ENCODE data around the gene MYOZ2.

The MYOZ2 gene

GRCh38 chr4:119204916-119205315 lies 69.3 kb downstream of the MYOZ2 start:
- TF ChIP-seq ZNF274 (IDR thresholded peaks at IDR 0.05; ENCODE audit: low read depth, low read length) (no peak), SUZ12 (IDR thresholded peaks at IDR 0.05; ENCODE audit: extremely low read depth, insufficient read depth, insufficient read length) (no peak), YY1 (IDR thresholded peaks at IDR 0.05; ENCODE audit: insufficient read depth, insufficient read length) (no peak)
- Histone ChIP-seq H3K9me3 (ENCODE audit: insufficient read depth, low read length) (no peaks in the 10 kb centered on the region), H3K27me3 (ENCODE audit: insufficient read depth, insufficient read length) (no peaks in the 10 kb centered on the region), H3K4me1 (ENCODE audit: insufficient read depth, insufficient read length) (no peaks in the 10 kb centered on the region), H3K36me3 (ENCODE audit: insufficient read depth, insufficient read length, low read length) (no peaks in the 10 kb centered on the region), H3K9ac (ENCODE audit: insufficient read length, low read depth) (no peak overlapping the region), H3K4me3 (ENCODE audit: insufficient read length, low read depth) (no peak overlapping the region)
- no peak for DNase-seq (ENCODE audit: low read depth, low spot score)

DNA sequence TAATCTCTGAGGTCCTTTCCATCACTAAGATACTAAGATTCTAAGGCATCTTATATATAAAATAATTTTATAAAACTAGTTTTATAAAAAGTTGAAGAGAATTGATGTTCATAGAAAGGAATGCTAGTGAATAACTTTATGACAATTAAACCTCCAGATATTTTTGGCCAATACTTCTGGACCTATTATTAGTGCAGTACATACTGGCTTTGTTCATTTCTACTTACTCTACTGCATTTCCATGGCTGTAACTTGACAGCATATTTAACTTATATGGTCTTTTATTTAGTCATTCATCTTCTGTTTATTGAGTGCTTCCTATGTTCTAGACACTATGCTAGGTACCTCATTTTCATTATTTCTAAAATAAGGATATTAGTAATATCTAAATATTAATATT lies 70.1 kb downstream of the MYOZ2 start:
- no peak for DNase-seq (ENCODE audit: low read depth, low spot score)
- H3K27me3 ChIP-seq (ENCODE audit: insufficient read depth, insufficient read length): no peaks in the 10 kb centered on the region
- H3K4me1 ChIP-seq (ENCODE audit: insufficient read depth, insufficient read length): no peaks in the 10 kb centered on the region
- H3K9ac ChIP-seq (ENCODE audit: insufficient read length, low read depth): no peak overlapping the region
- H3K4me3 ChIP-seq (ENCODE audit: insufficient read length, low read depth): no peak overlapping the region
- no peaks in the 10 kb centered on the region for H3K36me3 ChIP-seq (ENCODE audit: insufficient read depth, insufficient read length, low read length)
- no peaks in the 10 kb centered on the region for H3K9me3 ChIP-seq (ENCODE audit: insufficient read depth, low read length)
- no peak for TF ChIP-seq YY1 (IDR thresholded peaks at IDR 0.05; ENCODE audit: insufficient read depth, insufficient read length)
- no peak for TF ChIP-seq SUZ12 (IDR thresholded peaks at IDR 0.05; ENCODE audit: extremely low read depth, insufficient read depth, insufficient read length)
- no peak for TF ChIP-seq ZNF274 (IDR thresholded peaks at IDR 0.05; ENCODE audit: low read depth, low read length)

DNA sequence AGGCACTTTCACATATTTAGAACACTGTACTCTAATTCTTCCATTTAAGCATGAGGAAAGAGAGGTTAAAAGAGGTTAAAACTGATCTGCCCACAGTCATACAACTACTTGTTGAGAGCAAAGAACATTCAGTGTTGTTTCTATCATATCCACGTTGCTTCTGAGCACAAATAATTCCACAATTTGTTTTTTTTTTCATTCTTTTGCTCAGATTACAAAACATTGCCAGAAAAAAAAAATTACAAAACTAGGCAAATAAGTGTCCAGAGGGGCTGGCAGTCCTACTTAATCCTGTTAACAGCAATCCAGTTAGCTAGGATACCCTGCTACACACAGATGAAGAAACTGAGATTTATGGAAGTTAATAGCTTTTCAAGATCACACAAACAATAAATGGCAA lies 70.5 kb downstream of the MYOZ2 start:
- no peak for DNase-seq (ENCODE audit: low read depth, low spot score)
- Histone ChIP-seq H3K9me3 (ENCODE audit: insufficient read depth, low read length) (no peaks in the 10 kb centered on the region), H3K4me3 (ENCODE audit: insufficient read length, low read depth) (no peak overlapping the region), H3K36me3 (ENCODE audit: insufficient read depth, insufficient read length, low read length) (no peaks in the 10 kb centered on the region), H3K27me3 (ENCODE audit: insufficient read depth, insufficient read length) (no peaks in the 10 kb centered on the region), H3K4me1 (ENCODE audit: insufficient read depth, insufficient read length) (no peaks in the 10 kb centered on the region), H3K9ac (ENCODE audit: insufficient read length, low read depth) (no peak overlapping the region)
- no peak for TF ChIP-seq YY1 (IDR thresholded peaks at IDR 0.05; ENCODE audit: insufficient read depth, insufficient read length)
- TF ChIP-seq ZNF274 (IDR thresholded peaks at IDR 0.05; ENCODE audit: low read depth, low read length): no peak
- no peak for TF ChIP-seq SUZ12 (IDR thresholded peaks at IDR 0.05; ENCODE audit: extremely low read depth, insufficient read depth, insufficient read length)

GRCh38 chr4:119207051-119207450 lies 71.4 kb downstream of the MYOZ2 start:
- Histone ChIP-seq H3K27me3 (ENCODE audit: insufficient read depth, insufficient read length) (no peaks in the 10 kb centered on the region), H3K4me1 (ENCODE audit: insufficient read depth, insufficient read length) (no peaks in the 10 kb centered on the region), H3K4me3 (ENCODE audit: insufficient read length, low read depth) (no peak overlapping the region), H3K36me3 (ENCODE audit: insufficient read depth, insufficient read length, low read length) (no peaks in the 10 kb centered on the region), H3K9me3 (ENCODE audit: insufficient read depth, low read length) (no peaks in the 10 kb centered on the region), H3K9ac (ENCODE audit: insufficient read length, low read depth) (no peak overlapping the region)
- DNase-seq (ENCODE audit: low read depth, low spot score): no peak
- TF ChIP-seq ZNF274 (IDR thresholded peaks at IDR 0.05; ENCODE audit: low read depth, low read length): no peak
- no peak for TF ChIP-seq SUZ12 (IDR thresholded peaks at IDR 0.05; ENCODE audit: extremely low read depth, insufficient read depth, insufficient read length)
- TF ChIP-seq YY1 (IDR thresholded peaks at IDR 0.05; ENCODE audit: insufficient read depth, insufficient read length): no peak

DNA sequence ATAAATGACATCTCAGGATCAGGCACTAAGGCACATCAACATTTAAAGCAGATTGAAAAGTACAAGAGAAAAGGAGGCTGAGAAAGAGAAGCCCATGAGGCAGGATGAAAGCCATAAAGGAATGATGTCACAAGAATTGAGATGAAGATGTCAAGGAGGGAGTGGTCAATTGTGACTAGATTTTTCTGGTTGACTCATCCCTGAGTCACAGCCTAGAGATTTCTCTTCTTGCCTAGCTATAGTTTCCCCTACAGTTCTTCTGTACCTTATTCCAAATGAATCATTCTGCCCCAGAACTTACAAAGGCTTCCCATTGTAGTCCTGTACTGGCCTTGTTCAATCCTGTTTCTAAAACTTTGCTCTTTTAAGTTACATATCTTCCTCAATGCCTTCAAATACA lies 73.4 kb downstream of the MYOZ2 start:
- TF ChIP-seq SUZ12 (IDR thresholded peaks at IDR 0.05; ENCODE audit: extremely low read depth, insufficient read depth, insufficient read length) (no peak), YY1 (IDR thresholded peaks at IDR 0.05; ENCODE audit: insufficient read depth, insufficient read length) (no peak), ZNF274 (IDR thresholded peaks at IDR 0.05; ENCODE audit: low read depth, low read length) (no peak)
- no peaks in the 10 kb centered on the region for H3K9me3 ChIP-seq (ENCODE audit: insufficient read depth, low read length)
- H3K4me1 ChIP-seq (ENCODE audit: insufficient read depth, insufficient read length): no peaks in the 10 kb centered on the region
- no peaks in the 10 kb centered on the region for H3K27me3 ChIP-seq (ENCODE audit: insufficient read depth, insufficient read length)
- no peak overlapping the region for H3K9ac ChIP-seq (ENCODE audit: insufficient read length, low read depth)
- no peak for DNase-seq (ENCODE audit: low read depth, low spot score)
- no peak overlapping the region for H3K4me3 ChIP-seq (ENCODE audit: insufficient read length, low read depth)
- no peaks in the 10 kb centered on the region for H3K36me3 ChIP-seq (ENCODE audit: insufficient read depth, insufficient read length, low read length)

- Histone ChIP-seq H3K9me3 (ENCODE audit: insufficient read depth, low read length) (no peaks in the 10 kb centered on the region), H3K4me1 (ENCODE audit: insufficient read depth, insufficient read length) (no peaks in the 10 kb centered on the region), H3K4me3 (ENCODE audit: insufficient read length, low read depth) (no peak overlapping the region), H3K36me3 (ENCODE audit: insufficient read depth, insufficient read length, low read length) (no peaks in the 10 kb centered on the region), H3K9ac (ENCODE audit: insufficient read length, low read depth) (no peak overlapping the region), H3K27me3 (ENCODE audit: insufficient read depth, insufficient read length) (no peaks in the 10 kb centered on the region)
- DNase-seq (ENCODE audit: low read depth, low spot score): no peak
- no peak for TF ChIP-seq ZNF274 (IDR thresholded peaks at IDR 0.05; ENCODE audit: low read depth, low read length)
- TF ChIP-seq SUZ12 (IDR thresholded peaks at IDR 0.05; ENCODE audit: extremely low read depth, insufficient read depth, insufficient read length): no peak
- TF ChIP-seq YY1 (IDR thresholded peaks at IDR 0.05; ENCODE audit: insufficient read depth, insufficient read length): no peak
Measured at GRCh38 chr4:119209586-119209985, 74.0 kb downstream of the MYOZ2 start.

GRCh38 chr4:119210775-119211174 lies 75.1 kb downstream of the MYOZ2 start:
- H3K9ac ChIP-seq (ENCODE audit: insufficient read length, low read depth): no peak overlapping the region
- DNase-seq (ENCODE audit: low read depth, low spot score): no peak
- no peaks in the 10 kb centered on the region for H3K9me3 ChIP-seq (ENCODE audit: insufficient read depth, low read length)
- no peak overlapping the region for H3K4me3 ChIP-seq (ENCODE audit: insufficient read length, low read depth)
- no peak for TF ChIP-seq ZNF274 (IDR thresholded peaks at IDR 0.05; ENCODE audit: low read depth, low read length)
- no peak for TF ChIP-seq SUZ12 (IDR thresholded peaks at IDR 0.05; ENCODE audit: extremely low read depth, insufficient read depth, insufficient read length)
- TF ChIP-seq YY1 (IDR thresholded peaks at IDR 0.05; ENCODE audit: insufficient read depth, insufficient read length): no peak
- H3K4me1 ChIP-seq (ENCODE audit: insufficient read depth, insufficient read length): no peaks in the 10 kb centered on the region
- no peaks in the 10 kb centered on the region for H3K27me3 ChIP-seq (ENCODE audit: insufficient read depth, insufficient read length)
- no peaks in the 10 kb centered on the region for H3K36me3 ChIP-seq (ENCODE audit: insufficient read depth, insufficient read length, low read length)

- peaks cover under 1% of the 10 kb centered on the region for H3K36me3 ChIP-seq (ENCODE audit: insufficient read depth, insufficient read length, low read length)
- H3K9ac ChIP-seq (ENCODE audit: insufficient read length, low read depth): peak overlapping the region; percentile 89
- peak overlapping the region; percentile 54 for H3K4me3 ChIP-seq (ENCODE audit: insufficient read length, low read depth)
- peak; percentile 36 for DNase-seq (ENCODE audit: low read depth, low spot score)
- H3K4me1 ChIP-seq (ENCODE audit: insufficient read depth, insufficient read length): no peaks in the 10 kb centered on the region
- no peaks in the 10 kb centered on the region for H3K27me3 ChIP-seq (ENCODE audit: insufficient read depth, insufficient read length)
- TF ChIP-seq ZNF274 (IDR thresholded peaks at IDR 0.05; ENCODE audit: low read depth, low read length): no peak
- TF ChIP-seq YY1 (IDR thresholded peaks at IDR 0.05; ENCODE audit: insufficient read depth, insufficient read length): no peak
- no peak for TF ChIP-seq SUZ12 (IDR thresholded peaks at IDR 0.05; ENCODE audit: extremely low read depth, insufficient read depth, insufficient read length)
- H3K9me3 ChIP-seq (ENCODE audit: insufficient read depth, low read length): no peaks in the 10 kb centered on the region
Measured at GRCh38 chr4:119211867-119212233, 76.2 kb downstream of the MYOZ2 start.

Measured in NT2/D1 (cell line).